ENCODE data around the gene BTF3L4. TPM values are rescaled to one million over a fixed set of nuclear protein-coding genes. Genes with fewer than 3 reads are reported as not detected.

BTF3L4 gene
- total RNA-seq, 1 experiment from 2014 or later: 78.8 TPM

Other genes starting within 250 kb of the BTF3L4 start
- 104 and 140 TPM in 2 replicates for gene NRDC, start 177.6 kb upstream of the BTF3L4 start, total RNA-seq (2014; rRNA removed; shearing (Covaris generic); ENCODE audit: low replicate concordance)
- not detected in 2 replicates for gene RAB3B, start 65.6 kb upstream of the BTF3L4 start, total RNA-seq (2014; rRNA removed; shearing (Covaris generic); ENCODE audit: low replicate concordance)
- gene KTI12, start 22.5 kb upstream of the BTF3L4 start, total RNA-seq (2014; rRNA removed; shearing (Covaris generic); ENCODE audit: low replicate concordance): 22.1 and 26.7 TPM in 2 replicates
- 39.2 and 44.2 TPM in 2 replicates for gene TXNDC12, start 1.1 kb upstream of the BTF3L4 start, total RNA-seq (2014; rRNA removed; shearing (Covaris generic); ENCODE audit: low replicate concordance)
- gene ZFYVE9, start 85.8 kb downstream of the BTF3L4 start, total RNA-seq (2014; rRNA removed; shearing (Covaris generic); ENCODE audit: low replicate concordance): 1.6 and 2.2 TPM in 2 replicates

Measured in Karpas-422 (cell line).